K562 (cell line): ENCODE data around the gene KRTAP10-4. TPM values are rescaled to one million over a fixed set of nuclear protein-coding genes. Genes with fewer than 3 reads are reported as not detected.
A peak's percentile ranks its signal among the peaks of the same experiment; 100 is the strongest.

Experiments used
- ATF1 ChIP-seq, 2 experiments: fragments of 450-650 bp in 1 of 2; IDR thresholded peaks; 2 replicates each; pipeline ENCODE4 v1.6.1; 2016; ENCODE audit warnings: missing compliant biosample characterization in 1 of 2, missing genetic modification characterization in 1 of 2
- BCOR ChIP-seq: fragments of 450-650 bp; IDR thresholded peaks from 2 replicates; pipeline ENCODE4 v1.6.1; 2016
- ETS2 ChIP-seq: IDR thresholded peaks from 2 replicates; pipeline ENCODE4 v1.6.1; 2016; ENCODE audit warnings: borderline replicate concordance, missing genetic modification characterization, mild to moderate bottlenecking, moderate library complexity, missing compliant biosample characterization; ENCODE audit not compliant: poor library complexity, severe bottlenecking
- HDAC1 ChIP-seq, 2 experiments: fragments of 450-650 bp; IDR thresholded peaks; 2 replicates each; pipeline ENCODE4 v1.6.1; 2016 to 2017; ENCODE audit warnings: inconsistent platforms in 1 of 2, mild to moderate bottlenecking in 1 of 2, moderate library complexity in 1 of 2
- HDAC3 ChIP-seq: fragments of 450-650 bp; IDR thresholded peaks from 2 replicates; pipeline ENCODE4 v1.6.1; 2018; ENCODE audit warnings: borderline replicate concordance, mild to moderate bottlenecking, moderate library complexity; ENCODE audit not compliant: partially characterized antibody
- HEY1 ChIP-seq: fragments of 250-450 bp; sonication (Bioruptor Pico); IDR thresholded peaks from 2 replicates; pipeline ENCODE4 v1.5.0; 2020; ENCODE audit warnings: mild to moderate bottlenecking, moderate library complexity, borderline replicate concordance
- ILK ChIP-seq: fragments of 450-650 bp; IDR thresholded peaks from 2 replicates; pipeline ENCODE4 v1.6.1; 2016; ENCODE audit warnings: missing genetic modification characterization, low read depth, mild to moderate bottlenecking, missing compliant biosample characterization, moderate library complexity, borderline replicate concordance
- RB1 ChIP-seq: fragments of 450-650 bp; IDR thresholded peaks from 2 replicates; pipeline ENCODE4 v1.6.1; 2017; ENCODE audit warnings: low read depth, mild to moderate bottlenecking
- SMC3 ChIP-seq: conservative IDR thresholded peaks from 2 replicates; pipeline ENCODE4 v1.6.1; 2011; ENCODE audit warnings: low read depth, low read length, improper control_type of control experiment; ENCODE audit not compliant: insufficient read depth
- SREBF1 ChIP-seq: fragments of 150-350 bp; IDR thresholded peaks from 2 replicates; pipeline ENCODE4 v1.6.1; 2014; ENCODE audit warnings: antibody characterized with exemption, low read depth, low read length, borderline replicate concordance
- SRF ChIP-seq, 2 experiments: fragments of 250-450, 450-650 bp in 1 of 2; sonication (Bioruptor Pico) in 1 of 2; sonication (generic) in 1 of 2; formaldehyde crosslinking; IDR thresholded peaks; 2 replicates each; pipeline versions ENCODE4 v1.5.0 to v1.5.1; 2020 to 2022; ENCODE audit warnings: mild to moderate bottlenecking in 1 of 2, missing genetic modification reagents in 1 of 2
- ZNF12 ChIP-seq: sonication (generic); formaldehyde crosslinking; IDR thresholded peaks from 2 replicates; pipeline ENCODE4 v1.4.0; 2020; ENCODE audit warnings: mild to moderate bottlenecking, missing genetic modification reagents
- polyA plus RNA-seq, 8 experiments: library from polyadenylated mRNA; depleted of rRNA in 4 of 8; stranded (reverse) in 5 of 8; unstranded in 3 of 8; fragments of >200 nt; fragmentation: Nextera tagmentation in 2 of 8; fragmentation: Illumina TruSeq in 1 of 8; extraction: Ambion mirVana in 2 of 8; extraction: Trizol in 1 of 8; gene quantifications; 2 replicates each; pipeline versions ENCODE4 v1.2.1 to v1.2.3, GENCODE V29; 2011 to 2014; ENCODE audit warnings: inconsistent platforms in 1 of 8, missing spikeins in 1 of 8
- total RNA-seq, 7 experiments: library from RNA; depleted of rRNA in 6 of 7; stranded (reverse); fragments of >200 nt in 6 of 7; fragmentation: Illumina TruSeq in 2 of 7; extraction: Trizol in 2 of 7; gene quantifications; 2 replicates each; pipeline versions ENCODE4 v1.2.1 to v1.2.3, GENCODE V29; 2011 to 2021; ENCODE audit warnings: low replicate concordance in 1 of 7
- TF ChIP-seq, protein P1 (sequence below): fragments of 450-650 bp; IDR thresholded peaks from 2 replicates; pipeline ENCODE4 v1.6.1; 2016; ENCODE audit warnings: mild to moderate bottlenecking, moderate library complexity
- TF ChIP-seq, protein P2 (sequence below): fragments of 450-650 bp; conservative IDR thresholded peaks from 2 replicates; pipeline ENCODE4 v1.6.1; 2016; ENCODE audit warnings: missing genetic modification characterization, low read depth, mild to moderate bottlenecking, missing compliant biosample characterization, moderate library complexity

The KRTAP10-4 gene
- total and polyA plus RNA-seq, 9 of the 15 experiments (the other 6 are each of a cell fraction or from before 2014, with no cell fraction given), result not detected

DNA sequence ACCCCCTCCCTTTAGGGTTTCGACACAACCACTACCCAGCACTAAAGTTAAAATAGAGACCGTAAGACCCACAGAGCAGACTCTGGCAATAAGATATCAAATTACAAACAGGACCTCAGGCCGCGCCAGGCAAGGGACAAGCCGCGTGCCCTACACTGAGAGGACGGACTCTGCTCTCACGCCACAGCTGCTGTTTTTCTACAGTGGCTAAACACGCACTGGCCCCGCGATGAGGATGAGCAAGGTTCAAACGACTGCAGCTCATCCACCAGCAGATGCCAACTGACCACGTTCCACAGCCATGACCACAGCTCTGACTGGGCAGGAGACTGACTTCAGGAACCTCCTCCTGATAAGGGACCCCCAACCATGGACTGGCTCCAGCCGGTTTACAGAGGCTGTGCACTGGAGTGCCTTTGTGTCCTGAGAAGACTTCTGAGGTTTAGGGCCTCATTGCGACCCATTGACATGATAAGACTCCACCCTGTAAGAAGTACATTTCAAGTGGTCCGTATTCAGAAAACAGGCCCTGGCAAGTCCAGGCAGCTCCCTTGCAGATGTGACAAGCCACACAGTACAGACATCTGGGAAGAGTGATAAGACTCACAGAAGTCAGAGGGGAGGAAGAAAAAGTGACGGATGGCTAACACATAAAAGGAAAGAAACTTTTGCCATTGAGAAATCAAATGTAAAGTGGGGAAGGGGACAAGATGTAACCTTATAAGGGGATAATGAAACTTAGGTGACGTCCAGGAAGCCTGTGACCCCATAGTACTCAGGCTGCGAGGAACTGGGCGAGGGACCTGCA, 20.3 kb downstream of the KRTAP10-4 start (continued):
- TF ChIP-seq, protein P1, sequence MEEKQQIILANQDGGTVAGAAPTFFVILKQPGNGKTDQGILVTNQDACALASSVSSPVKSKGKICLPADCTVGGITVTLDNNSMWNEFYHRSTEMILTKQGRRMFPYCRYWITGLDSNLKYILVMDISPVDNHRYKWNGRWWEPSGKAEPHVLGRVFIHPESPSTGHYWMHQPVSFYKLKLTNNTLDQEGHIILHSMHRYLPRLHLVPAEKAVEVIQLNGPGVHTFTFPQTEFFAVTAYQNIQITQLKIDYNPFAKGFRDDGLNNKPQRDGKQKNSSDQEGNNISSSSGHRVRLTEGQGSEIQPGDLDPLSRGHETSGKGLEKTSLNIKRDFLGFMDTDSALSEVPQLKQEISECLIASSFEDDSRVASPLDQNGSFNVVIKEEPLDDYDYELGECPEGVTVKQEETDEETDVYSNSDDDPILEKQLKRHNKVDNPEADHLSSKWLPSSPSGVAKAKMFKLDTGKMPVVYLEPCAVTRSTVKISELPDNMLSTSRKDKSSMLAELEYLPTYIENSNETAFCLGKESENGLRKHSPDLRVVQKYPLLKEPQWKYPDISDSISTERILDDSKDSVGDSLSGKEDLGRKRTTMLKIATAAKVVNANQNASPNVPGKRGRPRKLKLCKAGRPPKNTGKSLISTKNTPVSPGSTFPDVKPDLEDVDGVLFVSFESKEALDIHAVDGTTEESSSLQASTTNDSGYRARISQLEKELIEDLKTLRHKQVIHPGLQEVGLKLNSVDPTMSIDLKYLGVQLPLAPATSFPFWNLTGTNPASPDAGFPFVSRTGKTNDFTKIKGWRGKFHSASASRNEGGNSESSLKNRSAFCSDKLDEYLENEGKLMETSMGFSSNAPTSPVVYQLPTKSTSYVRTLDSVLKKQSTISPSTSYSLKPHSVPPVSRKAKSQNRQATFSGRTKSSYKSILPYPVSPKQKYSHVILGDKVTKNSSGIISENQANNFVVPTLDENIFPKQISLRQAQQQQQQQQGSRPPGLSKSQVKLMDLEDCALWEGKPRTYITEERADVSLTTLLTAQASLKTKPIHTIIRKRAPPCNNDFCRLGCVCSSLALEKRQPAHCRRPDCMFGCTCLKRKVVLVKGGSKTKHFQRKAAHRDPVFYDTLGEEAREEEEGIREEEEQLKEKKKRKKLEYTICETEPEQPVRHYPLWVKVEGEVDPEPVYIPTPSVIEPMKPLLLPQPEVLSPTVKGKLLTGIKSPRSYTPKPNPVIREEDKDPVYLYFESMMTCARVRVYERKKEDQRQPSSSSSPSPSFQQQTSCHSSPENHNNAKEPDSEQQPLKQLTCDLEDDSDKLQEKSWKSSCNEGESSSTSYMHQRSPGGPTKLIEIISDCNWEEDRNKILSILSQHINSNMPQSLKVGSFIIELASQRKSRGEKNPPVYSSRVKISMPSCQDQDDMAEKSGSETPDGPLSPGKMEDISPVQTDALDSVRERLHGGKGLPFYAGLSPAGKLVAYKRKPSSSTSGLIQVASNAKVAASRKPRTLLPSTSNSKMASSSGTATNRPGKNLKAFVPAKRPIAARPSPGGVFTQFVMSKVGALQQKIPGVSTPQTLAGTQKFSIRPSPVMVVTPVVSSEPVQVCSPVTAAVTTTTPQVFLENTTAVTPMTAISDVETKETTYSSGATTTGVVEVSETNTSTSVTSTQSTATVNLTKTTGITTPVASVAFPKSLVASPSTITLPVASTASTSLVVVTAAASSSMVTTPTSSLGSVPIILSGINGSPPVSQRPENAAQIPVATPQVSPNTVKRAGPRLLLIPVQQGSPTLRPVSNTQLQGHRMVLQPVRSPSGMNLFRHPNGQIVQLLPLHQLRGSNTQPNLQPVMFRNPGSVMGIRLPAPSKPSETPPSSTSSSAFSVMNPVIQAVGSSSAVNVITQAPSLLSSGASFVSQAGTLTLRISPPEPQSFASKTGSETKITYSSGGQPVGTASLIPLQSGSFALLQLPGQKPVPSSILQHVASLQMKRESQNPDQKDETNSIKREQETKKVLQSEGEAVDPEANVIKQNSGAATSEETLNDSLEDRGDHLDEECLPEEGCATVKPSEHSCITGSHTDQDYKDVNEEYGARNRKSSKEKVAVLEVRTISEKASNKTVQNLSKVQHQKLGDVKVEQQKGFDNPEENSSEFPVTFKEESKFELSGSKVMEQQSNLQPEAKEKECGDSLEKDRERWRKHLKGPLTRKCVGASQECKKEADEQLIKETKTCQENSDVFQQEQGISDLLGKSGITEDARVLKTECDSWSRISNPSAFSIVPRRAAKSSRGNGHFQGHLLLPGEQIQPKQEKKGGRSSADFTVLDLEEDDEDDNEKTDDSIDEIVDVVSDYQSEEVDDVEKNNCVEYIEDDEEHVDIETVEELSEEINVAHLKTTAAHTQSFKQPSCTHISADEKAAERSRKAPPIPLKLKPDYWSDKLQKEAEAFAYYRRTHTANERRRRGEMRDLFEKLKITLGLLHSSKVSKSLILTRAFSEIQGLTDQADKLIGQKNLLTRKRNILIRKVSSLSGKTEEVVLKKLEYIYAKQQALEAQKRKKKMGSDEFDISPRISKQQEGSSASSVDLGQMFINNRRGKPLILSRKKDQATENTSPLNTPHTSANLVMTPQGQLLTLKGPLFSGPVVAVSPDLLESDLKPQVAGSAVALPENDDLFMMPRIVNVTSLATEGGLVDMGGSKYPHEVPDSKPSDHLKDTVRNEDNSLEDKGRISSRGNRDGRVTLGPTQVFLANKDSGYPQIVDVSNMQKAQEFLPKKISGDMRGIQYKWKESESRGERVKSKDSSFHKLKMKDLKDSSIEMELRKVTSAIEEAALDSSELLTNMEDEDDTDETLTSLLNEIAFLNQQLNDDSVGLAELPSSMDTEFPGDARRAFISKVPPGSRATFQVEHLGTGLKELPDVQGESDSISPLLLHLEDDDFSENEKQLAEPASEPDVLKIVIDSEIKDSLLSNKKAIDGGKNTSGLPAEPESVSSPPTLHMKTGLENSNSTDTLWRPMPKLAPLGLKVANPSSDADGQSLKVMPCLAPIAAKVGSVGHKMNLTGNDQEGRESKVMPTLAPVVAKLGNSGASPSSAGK, result peak; percentile 93
- TF ChIP-seq HEY1 (CRISPR knock-in tag) (no peak), ILK (tag) (peak; percentile 2; the same call in 1 of the 2 replicates), ATF1 (CRISPR knock-in tag; IDR thresholded peaks at IDR 0.05) (no peak), ATF1 (tag; IDR thresholded peaks at IDR 0.05) (peak; percentile 81), RB1 (no peak), ZNF12 (CRISPR knock-in tag) (0 out of 2 replicates have a peak, but pooled peaks have one; percentile 38), SRF (CRISPR knock-in tag; IDR thresholded peaks at IDR 0.05) (peak in 1 of 2 experiments; percentile 83; a peak in 2 of 4 replicates), BCOR (peak; percentile 81), HDAC1 (IDR thresholded peaks at IDR 0.05) (peak in 1 of 2 experiments; percentile 58; a peak in 1 of 4 replicates), HDAC3 (peak; percentile 77), SMC3 (no peak), SREBF1 (no peak), ETS2 (no peak)
- TF ChIP-seq, protein P2, sequence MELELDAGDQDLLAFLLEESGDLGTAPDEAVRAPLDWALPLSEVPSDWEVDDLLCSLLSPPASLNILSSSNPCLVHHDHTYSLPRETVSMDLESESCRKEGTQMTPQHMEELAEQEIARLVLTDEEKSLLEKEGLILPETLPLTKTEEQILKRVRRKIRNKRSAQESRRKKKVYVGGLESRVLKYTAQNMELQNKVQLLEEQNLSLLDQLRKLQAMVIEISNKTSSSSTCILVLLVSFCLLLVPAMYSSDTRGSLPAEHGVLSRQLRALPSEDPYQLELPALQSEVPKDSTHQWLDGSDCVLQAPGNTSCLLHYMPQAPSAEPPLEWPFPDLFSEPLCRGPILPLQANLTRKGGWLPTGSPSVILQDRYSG (tag), result peak; percentile 95
